Activated T-helper 2 cell treated with anti-CD3 and anti-CD28 coated beads, Interferon-gamma antibody, Interleukin-2, Interleukin-4, amounts not matched to agents 10 μg/mL and 5 μg/mL and 100 μg/mL, durations not matched to agents 14 hours and 24 hours and 36 hours (primary cell): Measurements from ENCODE around the gene PFN3. TPM values are rescaled to one million over a fixed set of nuclear protein-coding genes. Genes with fewer than 3 reads are reported as not detected.
A peak's percentile ranks its signal among the peaks of the same experiment; 100 is the strongest.

ENCODE experiments used
- DNase-seq: peaks from one replicate; pipeline ENCODE4 v3.0.0; 2021; ENCODE audit warnings: low spot score
- H3K27ac Mint-ChIP-seq: one replicate; pipeline ENCODE4 v1.8.0; 2021; ENCODE audit warnings: mixed read lengths
- H3K27me3 Mint-ChIP-seq: one replicate; pipeline ENCODE4 v1.8.0; 2021; ENCODE audit warnings: low read depth, mixed read lengths
- H3K36me3 Mint-ChIP-seq: one replicate; pipeline ENCODE4 v1.8.0; 2021; ENCODE audit warnings: low read depth, mixed read lengths
- H3K4me1 Mint-ChIP-seq: one replicate; pipeline ENCODE4 v1.8.0; 2021; ENCODE audit warnings: low read depth, mixed read lengths
- H3K4me3 Mint-ChIP-seq: one replicate; pipeline ENCODE4 v1.8.0; 2021; ENCODE audit warnings: low read depth, mild to moderate bottlenecking, moderate library complexity, mixed read lengths
- H3K9me3 Mint-ChIP-seq: one replicate; pipeline ENCODE4 v1.8.0; 2021; ENCODE audit warnings: mixed read lengths
- intact Hi-C: fragments of 100-400 bp; cut with micrococcal nuclease; formaldehyde crosslinking; loops from one replicate; pipeline ENCODE4 v1.15.1; 2023
- total RNA-seq: library from RNA; stranded (reverse); gene quantifications from 2 replicates; pipeline ENCODE4 v1.2.3, GENCODE V29; 2022

PFN3 gene
- total RNA-seq, 1 donor from 2014 or later = not detected

DNA sequence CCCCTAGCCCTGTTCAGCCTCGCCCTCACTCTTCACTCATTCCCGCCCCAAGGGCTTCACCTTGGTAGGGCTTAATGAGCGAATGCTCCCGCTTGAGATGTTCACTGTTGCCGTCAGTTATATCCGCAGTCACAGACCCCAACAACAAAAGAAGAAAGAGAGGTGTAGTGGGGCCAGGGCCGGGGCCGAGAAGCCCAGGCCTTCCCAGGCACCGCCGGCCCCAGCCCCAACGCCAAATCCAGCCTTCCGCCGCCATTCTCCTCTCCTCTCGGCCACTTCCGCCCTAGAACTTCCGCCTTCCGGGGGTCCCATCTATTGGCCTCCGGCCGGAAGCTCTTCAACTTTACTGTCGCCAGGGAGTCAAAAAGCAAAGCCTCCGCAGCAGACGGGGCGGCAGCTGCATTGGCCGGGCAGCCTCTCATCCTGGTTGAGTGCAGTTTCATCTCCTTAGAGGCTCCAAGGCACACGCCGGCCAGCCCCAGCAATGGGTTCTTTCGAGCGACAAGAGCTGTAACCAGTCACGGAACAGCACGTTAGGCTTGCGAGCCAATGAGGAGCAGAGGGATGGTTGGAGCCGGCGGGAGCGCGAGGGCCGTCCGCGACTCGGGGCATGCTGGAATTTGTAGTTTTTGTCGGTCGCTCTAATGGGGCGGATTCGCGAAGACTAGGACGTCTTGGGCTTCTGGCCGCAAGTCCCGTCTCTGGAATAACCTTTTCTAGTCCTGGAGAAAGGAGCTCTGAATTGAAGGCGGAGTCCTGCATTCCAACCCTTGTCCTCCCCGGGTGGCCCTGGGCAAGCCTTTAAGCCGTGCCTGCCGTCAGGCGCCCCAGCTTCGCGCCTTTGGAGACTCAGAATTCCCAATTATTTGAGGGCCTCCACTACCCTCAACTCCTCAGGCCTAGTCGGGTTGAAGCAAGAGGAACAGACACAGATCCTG, 48.8 kb downstream of the PFN3 start, which contains the start of gene LMAN2:
Gene LMAN2, minus strand, starts transcription at position 277 of the 938 bp plus-strand sequence. Its CDS starts 21 bp downstream, at position 256.
- Mint-ChIP-seq H3K36me3 (peaks cover 31% of the 10 kb centered on the region), H3K27me3 (no peaks in the 10 kb centered on the region), H3K9me3 (peaks cover 8% of the 10 kb centered on the region), H3K27ac (peak within 1 kb of the TSS; percentile 100), H3K4me1 (peaks cover 44% of the 10 kb centered on the region), H3K4me3 (peak within 1 kb of the TSS; percentile 95)
- intact Hi-C loops = loop anchor here (1.0 to 2.0 kb wide), 3 partner anchors 13 to 78 kb away; no protein-coding TSS in a partner anchor
- DNase-seq = peak; percentile 92

DNA sequence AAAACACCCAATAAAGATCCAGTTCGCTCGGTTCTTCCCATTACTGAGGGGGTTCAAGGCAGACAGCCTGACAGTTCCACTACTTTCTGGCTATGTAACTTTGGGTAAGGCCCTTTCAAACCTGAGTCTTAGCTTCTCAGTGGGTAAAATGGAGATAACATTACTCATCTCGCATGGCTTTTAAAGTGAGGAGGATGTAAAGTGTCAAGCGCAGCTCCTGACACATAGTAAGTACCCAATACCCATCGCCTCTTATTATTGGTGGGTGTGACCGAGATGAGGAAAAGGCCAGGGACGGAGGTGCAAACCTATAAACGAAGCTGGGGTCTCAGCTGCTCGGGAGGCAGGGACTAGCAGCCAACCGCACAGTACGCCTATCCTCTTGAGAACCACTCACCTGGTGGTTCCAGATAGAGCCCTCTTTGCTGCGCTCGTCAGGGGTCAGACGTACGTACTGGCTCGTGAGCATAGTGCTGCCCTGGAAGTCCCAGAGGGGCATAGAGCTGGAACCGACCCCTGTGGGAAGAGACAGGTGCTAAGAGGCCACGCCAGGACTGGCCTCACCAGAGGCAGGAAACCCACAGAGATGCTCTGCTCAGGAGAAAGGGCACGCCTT, 49.6 kb downstream of the PFN3 start:
- H3K4me1 Mint-ChIP-seq = peaks cover 39% of the 10 kb centered on the region
- peaks cover 38% of the 10 kb centered on the region for H3K36me3 Mint-ChIP-seq
- DNase-seq = no peak
- peaks cover 8% of the 10 kb centered on the region for H3K9me3 Mint-ChIP-seq
- H3K27ac Mint-ChIP-seq = peak overlapping the region; percentile 100
- intact Hi-C loops = loop anchor here (1.0 to 2.0 kb wide), 3 partner anchors 13 to 78 kb away; no protein-coding TSS in a partner anchor
- H3K4me3 Mint-ChIP-seq = peak overlapping the region; percentile 95
- no peaks in the 10 kb centered on the region for H3K27me3 Mint-ChIP-seq

Other genes with a start within 250 kb of the PFN3 start
- 17.7 and 19.0 TPM in 2 replicates for gene RAB24, start 96.9 kb downstream of the PFN3 start, total RNA-seq
- gene PRELID1, start 96.9 kb downstream of the PFN3 start, total RNA-seq = 223 and 229 TPM in 2 replicates
- gene MXD3, start 88.8 kb downstream of the PFN3 start, total RNA-seq = 12.8 and 13.9 TPM in 2 replicates
- gene LMAN2, start 49.0 kb downstream of the PFN3 start, total RNA-seq = 130 and 137 TPM in 2 replicates
- gene RGS14, start 42.7 kb downstream of the PFN3 start, total RNA-seq = 36.2 and 40.5 TPM in 2 replicates
- gene SLC34A1, start 16.2 kb downstream of the PFN3 start, total RNA-seq = not detected in 2 replicates
- 3.5 and 5.8 TPM in 2 replicates for gene F12, start 8.9 kb upstream of the PFN3 start, total RNA-seq
- 131 and 134 TPM in 2 replicates for gene GRK6, start 26.0 kb upstream of the PFN3 start, total RNA-seq
- gene PRR7, start 46.2 kb upstream of the PFN3 start, total RNA-seq = 12.1 and 13.0 TPM in 2 replicates
- gene DBN1, start 73.0 kb upstream of the PFN3 start, total RNA-seq = 28.7 and 32.9 TPM in 2 replicates
- gene PDLIM7, start 96.9 kb upstream of the PFN3 start, total RNA-seq = 85.4 and 86.9 TPM in 2 replicates
- gene DOK3, start 109.2 kb upstream of the PFN3 start, total RNA-seq = 3.3 and 4.9 TPM in 2 replicates
- 138 and 144 TPM in 2 replicates for gene DDX41, start 116.3 kb upstream of the PFN3 start, total RNA-seq
- gene FAM193B, start 153.9 kb upstream of the PFN3 start, total RNA-seq = 75.8 and 81.0 TPM in 2 replicates
- 174 and 175 TPM in 2 replicates for gene TMED9, start 191.5 kb upstream of the PFN3 start, total RNA-seq
- 20.9 and 22.1 TPM in 2 replicates for gene B4GALT7, start 199.5 kb upstream of the PFN3 start, total RNA-seq